HK-2 (cell line): ENCODE data around the gene RGS19.

Experiments
- DNase-seq: peaks from one replicate; pipeline ENCODE4 v3.0.0-alpha.2; 2018; ENCODE audit not compliant: unreplicated experiment

The RGS19 gene

GRCh38 chr20:64035933-64036345 lies 43.4 kb downstream of the RGS19 start, which contains the start of gene C20orf204:
Gene C20orf204 (plus strand): TSS chr20:64036182. CDS start chr20:64036324, 142 bp downstream.
- no peak for DNase-seq

GRCh38 chr20:64035066-64035932 lies 44.0 kb downstream of the RGS19 start:
- DNase-seq, result no peak

GRCh38 chr20:64033981-64034493 lies 45.3 kb downstream of the RGS19 start:
- no peak for DNase-seq

DNA sequence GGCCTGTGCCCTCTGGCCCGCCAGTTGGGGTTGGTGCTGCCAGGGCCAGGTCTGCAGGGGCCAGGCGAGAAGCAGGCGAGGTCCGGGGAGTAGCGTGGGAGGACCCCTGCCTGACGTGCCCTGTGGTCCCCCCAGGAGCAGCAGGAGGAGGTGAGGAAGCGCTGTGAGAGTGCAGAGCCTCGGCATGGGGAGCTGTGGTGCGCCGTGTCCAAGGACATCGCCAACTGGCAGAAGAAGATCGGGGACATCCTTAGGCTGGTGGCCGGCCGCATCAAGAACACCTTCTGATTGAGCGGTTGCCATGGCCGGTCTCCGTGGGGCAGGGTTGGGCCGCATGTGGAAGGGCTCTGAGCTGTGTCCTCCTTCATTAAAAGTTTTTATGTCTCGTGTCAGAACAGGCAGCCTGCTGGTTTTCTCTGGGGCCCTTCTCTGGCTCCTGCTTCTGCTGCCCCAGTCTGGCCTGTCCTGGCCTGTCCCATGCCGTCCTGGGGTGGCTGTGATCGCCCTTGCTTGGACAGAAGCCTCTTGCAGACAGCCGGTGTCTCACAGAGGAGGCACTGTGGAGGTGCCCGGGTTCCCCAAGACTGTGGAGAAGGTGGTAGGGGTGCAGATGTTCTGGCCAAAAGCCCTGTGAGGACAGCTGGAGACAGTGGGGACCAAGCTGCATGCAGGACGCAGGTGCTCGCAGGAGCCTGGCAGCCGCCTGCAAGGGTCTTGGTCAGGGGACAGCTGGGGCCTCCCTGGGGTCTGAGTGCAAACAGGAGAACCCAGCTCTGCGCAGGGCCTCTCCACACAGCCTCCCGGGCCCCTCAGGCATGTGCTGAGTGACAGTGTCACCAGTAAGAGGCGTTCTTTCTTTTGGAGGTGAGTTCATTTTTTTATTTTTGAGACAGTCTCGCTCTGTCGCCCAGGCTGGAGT lies 46.4 kb downstream of the RGS19 start:
- DNase-seq, result no peak

GRCh38 chr20:64031822-64032314 lies 47.5 kb downstream of the RGS19 start:
- DNase-seq, result no peak

DNA sequence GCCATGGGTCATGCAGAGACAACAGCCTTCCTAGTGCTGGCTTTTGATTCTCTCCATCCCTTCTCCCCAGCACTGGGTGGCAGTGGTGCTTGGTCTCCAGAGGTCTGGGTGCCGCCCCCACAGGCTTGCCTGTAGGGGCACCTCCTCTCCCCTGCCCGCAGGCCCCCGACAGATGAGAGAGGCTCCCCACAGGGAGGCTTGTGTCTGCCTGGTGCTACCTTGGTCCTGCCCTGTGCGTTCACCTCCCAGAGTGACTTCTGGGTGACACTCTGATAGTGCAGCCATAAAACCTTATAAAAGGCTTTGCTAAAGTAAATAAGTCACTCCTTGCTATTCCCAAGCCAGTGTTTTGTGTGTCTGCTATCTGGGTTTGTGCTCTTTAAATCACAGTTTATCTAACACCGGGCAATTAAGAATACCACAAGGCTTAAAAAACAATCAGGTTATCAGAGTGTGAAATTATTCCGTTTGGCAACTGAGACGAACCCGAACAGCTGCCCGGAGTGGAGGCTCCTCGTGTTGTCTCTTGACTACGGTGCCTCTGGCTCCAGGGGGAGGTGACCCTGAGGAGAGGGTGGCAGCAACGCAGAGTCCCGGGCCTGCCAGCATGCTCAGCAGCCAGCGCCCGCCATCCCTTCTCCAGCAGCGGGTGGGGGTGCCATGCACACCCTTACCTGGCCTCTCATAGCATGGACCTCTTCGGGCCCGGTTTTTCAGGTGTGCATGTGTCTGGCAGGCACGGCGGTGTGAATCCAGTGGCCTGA lies 48.8 kb downstream of the RGS19 start:
- no peak for DNase-seq

DNA sequence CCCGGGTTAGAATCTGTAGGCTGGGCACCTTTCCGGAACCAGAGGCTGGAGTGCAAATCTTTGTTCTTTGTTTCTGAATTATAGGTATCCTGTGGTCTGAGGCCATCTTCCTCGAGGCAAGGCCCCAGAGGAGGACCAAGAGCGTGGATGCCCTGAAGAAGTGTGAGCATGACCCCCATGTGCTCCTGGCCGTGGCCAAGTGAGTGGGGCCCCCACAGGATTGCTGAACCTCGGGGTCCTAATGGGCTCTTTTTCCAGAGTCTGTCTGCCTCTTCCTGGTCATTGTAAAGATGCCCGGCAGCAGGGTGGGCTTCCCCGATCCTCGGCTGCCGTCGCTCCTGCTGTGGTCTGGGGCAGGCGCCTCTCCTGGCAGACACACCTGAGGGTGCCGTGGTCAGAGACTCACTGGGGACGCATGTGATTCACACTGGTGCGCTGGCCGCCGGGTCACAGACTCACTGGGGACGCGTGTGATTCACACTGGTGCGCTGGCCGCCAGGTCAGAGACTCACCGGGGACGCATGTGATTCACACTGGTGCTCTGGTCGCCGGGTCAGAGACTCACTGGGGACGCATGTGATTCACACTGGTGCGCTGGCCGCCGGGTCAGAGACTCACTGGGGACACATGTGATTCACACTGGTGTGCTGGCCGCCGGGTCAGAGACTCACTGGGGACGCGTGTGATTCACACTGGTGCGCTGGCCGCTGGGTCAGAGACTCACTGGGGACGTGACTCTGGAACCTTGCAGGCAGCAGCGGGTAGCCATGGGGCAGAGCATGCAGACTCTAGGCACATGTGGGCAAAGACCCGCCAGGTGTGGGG lies 49.8 kb downstream of the RGS19 start:
- no peak for DNase-seq

- no peak for DNase-seq
Measured at GRCh38 chr20:64027981-64028685, 51.2 kb downstream of the RGS19 start.

- DNase-seq, result no peak
Measured at GRCh38 chr20:64025826-64026412, 53.4 kb downstream of the RGS19 start.

DNA sequence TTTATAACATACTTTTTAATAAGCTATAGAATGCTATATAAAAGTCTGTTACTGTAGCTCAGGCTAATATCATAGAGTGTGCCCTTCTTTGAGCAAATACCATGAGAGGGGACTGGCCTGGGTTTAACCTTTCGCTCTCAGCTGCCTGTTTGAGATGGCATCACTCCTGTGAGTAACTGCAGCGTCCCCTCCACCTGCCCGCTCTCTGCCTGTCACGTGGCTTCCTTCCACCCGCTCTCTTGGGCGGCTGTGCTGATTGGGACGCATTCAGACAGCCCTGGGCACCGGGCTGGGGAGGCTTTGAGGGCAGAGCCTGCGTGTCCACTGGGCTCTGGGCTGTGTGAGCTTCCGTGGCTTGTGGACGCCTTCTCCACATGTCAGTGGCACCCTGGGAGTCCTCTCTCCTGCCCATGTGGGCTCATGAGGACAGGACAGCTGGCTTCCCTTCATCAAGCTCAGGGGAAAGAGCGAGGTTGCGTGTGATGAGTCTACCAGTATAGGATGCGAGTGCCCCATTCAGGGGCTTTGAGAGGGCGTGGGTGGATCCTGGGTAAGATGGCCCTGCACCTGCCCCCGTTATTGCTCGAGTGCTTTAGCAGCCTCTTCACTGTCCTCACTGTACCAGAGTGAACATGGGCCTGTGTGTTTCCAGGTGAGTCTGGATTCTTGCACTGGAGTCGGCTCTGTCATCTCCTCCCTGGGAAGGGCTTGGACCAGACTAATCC lies 54.1 kb downstream of the RGS19 start:
- DNase-seq, result no peak

DNA sequence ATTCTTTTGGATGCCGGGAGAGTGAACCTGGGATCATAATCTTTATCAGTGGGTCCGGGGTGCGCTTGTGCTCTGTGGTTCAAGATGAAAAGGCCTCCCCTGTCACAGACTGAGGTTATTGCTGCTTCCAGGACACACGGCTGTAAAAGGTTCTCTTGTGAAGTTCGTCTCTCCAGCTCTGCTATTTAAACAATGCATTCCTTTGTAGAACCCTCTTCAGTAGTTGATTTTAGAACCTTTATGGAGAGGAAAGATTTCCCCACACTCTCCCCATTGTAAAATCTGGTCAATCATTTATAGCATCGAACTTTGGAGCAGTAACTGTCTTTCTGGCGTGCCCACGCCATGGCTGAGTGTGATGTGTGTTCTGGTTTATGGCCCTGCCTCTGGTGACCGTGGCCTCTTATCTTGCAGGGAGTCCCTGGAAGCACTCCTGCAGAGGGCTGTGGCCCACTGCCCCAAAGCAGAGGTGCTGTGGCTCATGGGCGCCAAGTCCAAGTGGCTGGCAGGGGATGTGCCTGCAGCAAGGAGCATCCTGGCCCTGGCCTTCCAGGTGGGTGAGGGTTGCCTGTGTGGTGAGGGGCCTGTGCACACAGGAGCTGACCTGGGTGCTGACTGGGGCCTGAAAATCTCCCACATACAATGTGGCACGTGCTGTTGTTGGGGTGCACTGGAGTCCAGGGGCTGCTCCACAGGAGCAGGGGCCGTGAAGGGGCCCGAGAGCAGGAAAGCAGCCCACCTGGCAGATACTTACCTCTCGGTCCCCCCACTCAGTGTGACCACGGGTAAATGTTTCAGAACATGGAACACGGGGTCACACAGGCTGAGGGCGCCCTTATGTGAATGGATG lies 55.0 kb downstream of the RGS19 start:
- no peak for DNase-seq

- DNase-seq, result no peak
Measured at GRCh38 chr20:64023361-64024140, 55.8 kb downstream of the RGS19 start.
